ENCODE measurements around the gene ETV3.

DNA sequence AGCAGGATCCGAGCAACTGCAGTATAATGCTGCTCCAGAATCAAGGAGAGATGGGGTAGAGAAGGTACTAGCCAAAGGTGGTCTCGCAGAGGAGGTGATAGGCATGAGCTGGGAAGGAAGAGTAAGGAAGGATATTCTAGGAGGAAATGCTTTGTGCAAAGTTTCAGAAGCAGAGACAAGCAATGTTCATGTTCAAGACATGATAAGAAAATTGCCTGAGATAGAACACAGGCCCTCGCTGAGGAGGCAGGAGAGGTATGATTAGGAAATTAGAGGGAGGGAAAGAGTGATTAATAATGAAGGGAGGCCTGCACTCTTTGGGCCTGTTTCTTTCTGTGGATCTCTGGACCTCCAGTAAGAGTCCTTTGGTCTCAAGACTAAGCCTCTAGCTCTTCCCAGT is 12.9 kb upstream of the ETV3 start:
- TF ChIP-seq POLR2A (IDR thresholded peaks at IDR 0.05) (no peak), CTCF (IDR thresholded peaks at IDR 0.05) (no peak)
